ENCODE results near the gene STX3. TPM values are rescaled to one million over a fixed set of nuclear protein-coding genes. Genes with fewer than 3 reads are reported as not detected.

STX3 gene
- total RNA-seq = 10 to 100 TPM; 25.7 to 32.2 TPM

GRCh38 chr11:59754859-59755700 lies at the start of gene STX3:
TSS of gene STX3 (plus strand) at chr11:59755376. CDS start at chr11:59755606, 230 bp downstream.
- ATAC-seq (ENCODE audit: insufficient number of reproducible peaks, low FRiP score, low read depth) (no peak), DNase-seq (ENCODE audit: low spot score) (no peak)
- peak within 1 kb of the TSS; percentile 96 to 97 for H3K27ac ChIP-seq
- H3K36me3 ChIP-seq = no peaks in the 10 kb centered on the region
- no peaks in the 10 kb centered on the region for H3K9me3 ChIP-seq
- H3K4me3 ChIP-seq = peak within 1 kb of the TSS; percentile 99
- H3K4me1 ChIP-seq (ENCODE audit: control insufficient read depth in 1 of 2, low read depth in 2 of 2) = peaks cover 7 to 13% of the 10 kb centered on the region in 2 donors
- TF ChIP-seq CTCF (IDR thresholded peaks at IDR 0.05) = no peak
- H3K27me3 ChIP-seq (replicated peaks; ENCODE audit: insufficient read depth) = no peaks in the 10 kb centered on the region

- ATAC-seq (ENCODE audit: insufficient number of reproducible peaks, low FRiP score, low read depth) = no peak
- H3K27me3 ChIP-seq (replicated peaks; ENCODE audit: insufficient read depth) = no peaks in the 10 kb centered on the region
- no peak overlapping the region for H3K4me3 ChIP-seq
- H3K9me3 ChIP-seq = no peaks in the 10 kb centered on the region
- no peak overlapping the region for H3K27ac ChIP-seq
- no peaks in the 10 kb centered on the region for H3K4me1 ChIP-seq (ENCODE audit: control insufficient read depth in 1 of 2, low read depth in 2 of 2)
- no peak for TF ChIP-seq CTCF (IDR thresholded peaks at IDR 0.05)
- no peak for DNase-seq (ENCODE audit: low spot score)
- no peaks in the 10 kb centered on the region for H3K36me3 ChIP-seq
These were observed 48.5 kb upstream of the STX3 start for GRCh38 chr11:59706518-59707285.

- Histone ChIP-seq H3K36me3 (no peaks in the 10 kb centered on the region), H3K4me3 (no peak overlapping the region), H3K27ac (no peak overlapping the region), H3K9me3 (no peaks in the 10 kb centered on the region), H3K27me3 (replicated peaks; ENCODE audit: insufficient read depth) (no peaks in the 10 kb centered on the region), H3K4me1 (ENCODE audit: control insufficient read depth in 1 of 2, low read depth in 2 of 2) (no peaks in the 10 kb centered on the region)
- ATAC-seq (ENCODE audit: insufficient number of reproducible peaks, low FRiP score, low read depth) (no peak), DNase-seq (ENCODE audit: low spot score) (no peak)
- TF ChIP-seq CTCF (IDR thresholded peaks at IDR 0.05) = no peak
These were observed 47.8 kb upstream of the STX3 start for GRCh38 chr11:59707371-59707770.

GRCh38 chr11:59708537-59708936 lies 46.6 kb upstream of the STX3 start:
- DNase-seq (ENCODE audit: low spot score) (no peak), ATAC-seq (ENCODE audit: insufficient number of reproducible peaks, low FRiP score, low read depth) (no peak)
- no peak overlapping the region for H3K4me3 ChIP-seq
- no peaks in the 10 kb centered on the region for H3K4me1 ChIP-seq (ENCODE audit: control insufficient read depth in 1 of 2, low read depth in 2 of 2)
- H3K27ac ChIP-seq = no peak overlapping the region
- H3K9me3 ChIP-seq = no peaks in the 10 kb centered on the region
- TF ChIP-seq CTCF (IDR thresholded peaks at IDR 0.05) = no peak
- no peaks in the 10 kb centered on the region for H3K27me3 ChIP-seq (replicated peaks; ENCODE audit: insufficient read depth)
- H3K36me3 ChIP-seq = no peaks in the 10 kb centered on the region

- DNase-seq (ENCODE audit: low spot score) = no peak
- TF ChIP-seq CTCF (IDR thresholded peaks at IDR 0.05) = no peak
- H3K9me3 ChIP-seq = no peaks in the 10 kb centered on the region
- ATAC-seq (ENCODE audit: insufficient number of reproducible peaks, low FRiP score, low read depth) = no peak
- no peak overlapping the region for H3K27ac ChIP-seq
- no peak overlapping the region for H3K4me3 ChIP-seq
- no peaks in the 10 kb centered on the region for H3K27me3 ChIP-seq (replicated peaks; ENCODE audit: insufficient read depth)
- H3K36me3 ChIP-seq = no peaks in the 10 kb centered on the region
- no peaks in the 10 kb centered on the region for H3K4me1 ChIP-seq (ENCODE audit: control insufficient read depth in 1 of 2, low read depth in 2 of 2)
These were observed 44.9 kb upstream of the STX3 start for GRCh38 chr11:59710136-59710847.

Measured in thoracic aorta (tissue), 2 donors.